ENCODE results near the gene CPZ. TPM values are rescaled to one million over a fixed set of nuclear protein-coding genes. Genes with fewer than 3 reads are reported as not detected.

Gene CPZ
- total RNA-seq, 1 experiment from 2014 or later, result 37.3 TPM

DNA sequence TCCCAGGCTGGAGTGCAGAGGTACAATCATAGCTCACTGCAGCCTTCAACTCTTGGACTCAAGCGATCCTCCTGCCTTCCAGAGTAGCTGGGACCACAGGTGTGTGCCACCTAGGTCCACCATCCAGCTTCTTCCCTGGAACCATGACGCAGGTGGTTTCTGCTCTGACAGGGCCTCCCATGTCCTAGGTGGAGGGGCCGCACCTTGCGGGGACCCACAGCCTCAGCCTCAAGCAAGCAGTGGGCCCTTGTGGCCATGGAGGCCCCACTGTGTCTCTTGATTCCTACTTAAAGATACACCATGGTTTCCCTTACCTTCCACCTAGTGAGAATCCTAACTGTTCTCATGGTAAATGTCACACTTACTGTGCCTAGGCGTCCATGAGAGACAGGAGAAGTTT, 19.3 kb upstream of the CPZ start:
- WGBS (ENCODE audit: extremely low coverage, insufficient read length, low lambda C conversion rate), result no CpG with 5 or more reads among the region's 5 CpGs

More for the DNA sequence above, 19.3 kb upstream of the CPZ start:
- peaks cover 41 to 42% of the 10 kb centered on the region in 2 experiments for H3K4me1 Mint-ChIP-seq
- Histone ChIP-seq H3K4me1 (ENCODE audit: insufficient read depth, low read length) (no peaks in the 10 kb centered on the region), H4K8ac (replicated peaks; ENCODE audit: insufficient read length, low read depth, low read length) (no peak overlapping the region), H2BK5ac (ENCODE audit: insufficient read length, low read length) (no peak overlapping the region), H3K9me3 (ENCODE audit: control insufficient read depth, low read depth, low read length) (no peaks in the 10 kb centered on the region), H2AFZ (ENCODE audit: low read length) (no peak overlapping the region), H3K4ac (ENCODE audit: low read depth, low read length) (no peak overlapping the region), H2BK12ac (ENCODE audit: insufficient read length, low read depth, low read length) (no peak overlapping the region), H2BK15ac (ENCODE audit: low read depth, low read length) (no peak overlapping the region), H3K4me2 (ENCODE audit: insufficient read depth, insufficient read length, low read length) (no peak overlapping the region), H2AK5ac (ENCODE audit: insufficient read length, low read length) (no peak overlapping the region), H3K23ac (ENCODE audit: insufficient read length, low read depth, low read length) (no peak overlapping the region), H3K56ac (ENCODE audit: insufficient read length, low read depth, low read length) (no peak overlapping the region), H4K91ac (ENCODE audit: insufficient read length, low read depth, low read length) (no peak overlapping the region), H4K20me1 (ENCODE audit: control insufficient read depth, insufficient read depth, insufficient read length) (no peaks in the 10 kb centered on the region), H3K79me1 (ENCODE audit: insufficient read depth, low read depth, low read length, poor library complexity, severe bottlenecking) (no peaks in the 10 kb centered on the region), H3K27ac (ENCODE audit: insufficient read length, low read depth, low read length) (no peak overlapping the region), H2BK120ac (ENCODE audit: low read depth, low read length, poor library complexity, severe bottlenecking) (no peak overlapping the region), H3K79me2 (ENCODE audit: insufficient read depth, low read length) (no peaks in the 10 kb centered on the region), H3K18ac (ENCODE audit: insufficient read length, low read depth, low read length) (no peak overlapping the region), H4K5ac (ENCODE audit: insufficient read length, low read depth, low read length) (no peak overlapping the region), H3K14ac (ENCODE audit: insufficient read depth, low read length) (no peak overlapping the region), H3K9ac (ENCODE audit: extremely low read depth, insufficient read length, low read length) (no peak overlapping the region), H3K27me3 (ENCODE audit: insufficient read depth, low read length) (no peaks in the 10 kb centered on the region; the same call in 1 of the 2 replicates), H3T11ph (ENCODE audit: low read length) (no peak overlapping the region), H3K23me2 (ENCODE audit: insufficient read length, low read depth, low read length, poor library complexity, severe bottlenecking) (no peaks in the 10 kb centered on the region), H2BK20ac (ENCODE audit: low read depth, low read length, poor library complexity, severe bottlenecking) (no peak overlapping the region)
- peaks cover 0 to 3% of the 10 kb centered on the region in 2 experiments; a peak in 1 of 5 replicates for H3K9me3 Mint-ChIP-seq
- DNase-seq, result no peak
- no peaks in the 10 kb centered on the region; a peak in 2 of 7 replicates for H3K36me3 Mint-ChIP-seq (ENCODE audit: insufficient read depth in 1 of 3, low read depth in 3 of 3)
- no peak overlapping the region; a peak in 1 of 7 replicates for H3K27ac Mint-ChIP-seq
- H3K27me3 Mint-ChIP-seq (ENCODE audit: low read depth), result peaks cover 11% of the 10 kb centered on the region
- TF ChIP-seq, protein P1, sequence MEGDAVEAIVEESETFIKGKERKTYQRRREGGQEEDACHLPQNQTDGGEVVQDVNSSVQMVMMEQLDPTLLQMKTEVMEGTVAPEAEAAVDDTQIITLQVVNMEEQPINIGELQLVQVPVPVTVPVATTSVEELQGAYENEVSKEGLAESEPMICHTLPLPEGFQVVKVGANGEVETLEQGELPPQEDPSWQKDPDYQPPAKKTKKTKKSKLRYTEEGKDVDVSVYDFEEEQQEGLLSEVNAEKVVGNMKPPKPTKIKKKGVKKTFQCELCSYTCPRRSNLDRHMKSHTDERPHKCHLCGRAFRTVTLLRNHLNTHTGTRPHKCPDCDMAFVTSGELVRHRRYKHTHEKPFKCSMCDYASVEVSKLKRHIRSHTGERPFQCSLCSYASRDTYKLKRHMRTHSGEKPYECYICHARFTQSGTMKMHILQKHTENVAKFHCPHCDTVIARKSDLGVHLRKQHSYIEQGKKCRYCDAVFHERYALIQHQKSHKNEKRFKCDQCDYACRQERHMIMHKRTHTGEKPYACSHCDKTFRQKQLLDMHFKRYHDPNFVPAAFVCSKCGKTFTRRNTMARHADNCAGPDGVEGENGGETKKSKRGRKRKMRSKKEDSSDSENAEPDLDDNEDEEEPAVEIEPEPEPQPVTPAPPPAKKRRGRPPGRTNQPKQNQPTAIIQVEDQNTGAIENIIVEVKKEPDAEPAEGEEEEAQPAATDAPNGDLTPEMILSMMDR (conservative IDR thresholded peaks at IDR 0.05), result no peak
- no peak overlapping the region for H3K4me3 Mint-ChIP-seq
